GM12878 (cell line): ENCODE results near the gene PDZD7. TPM values are rescaled to one million over a fixed set of nuclear protein-coding genes. Genes with fewer than 3 reads are reported as not detected.

ENCODE experiments used
- BHLHE40 ChIP-seq, 2 experiments: fragments of 450-650 bp in 1 of 2; IDR thresholded peaks; 2 replicates each; pipeline ENCODE4 v1.6.1; 2011 to 2017; ENCODE audit warnings: low read depth in 2 of 2, borderline replicate concordance in 1 of 2, improper control_type of control experiment in 1 of 2, low read length in 1 of 2, mild to moderate bottlenecking in 1 of 2
- CHD2 ChIP-seq: IDR thresholded peaks from 2 replicates; pipeline ENCODE4 v1.6.1; 2011; ENCODE audit warnings: low read depth, low read length, improper control_type of control experiment, borderline replicate concordance
- CHD4 ChIP-seq: fragments of 200-600 bp; sonication (generic); IDR thresholded peaks from 2 replicates; pipeline ENCODE4 v1.6.1; 2016; ENCODE audit warnings: mild to moderate bottlenecking
- ETV6 ChIP-seq, 2 experiments: fragments of 450-650 bp in 1 of 2; IDR thresholded peaks in 1 of 2; conservative IDR thresholded peaks in 1 of 2; 2 replicates each; pipeline ENCODE4 v1.6.1; 2014; ENCODE audit warnings: antibody characterized with exemption in 1 of 2, borderline replicate concordance in 1 of 2, low read depth in 1 of 2, mild to moderate bottlenecking in 1 of 2, moderate library complexity in 1 of 2
- GABPA ChIP-seq: IDR thresholded peaks from 2 replicates; pipeline ENCODE4 v1.6.1; 2014; ENCODE audit warnings: antibody characterized with exemption, low read depth, mild to moderate bottlenecking, inconsistent platforms
- GATAD2B ChIP-seq: fragments of 450-650 bp; conservative IDR thresholded peaks from 2 replicates; pipeline ENCODE4 v1.6.1; 2017; ENCODE audit warnings: low read depth, mild to moderate bottlenecking, moderate library complexity
- HDAC2 ChIP-seq: fragments of 200-600 bp; sonication (generic); IDR thresholded peaks from 2 replicates; pipeline ENCODE4 v1.6.1; 2017
- IKZF1 ChIP-seq: fragments of 450-650 bp; conservative IDR thresholded peaks from 2 replicates; pipeline ENCODE4 v1.6.1; 2017; ENCODE audit warnings: antibody characterized with exemption, mild to moderate bottlenecking
- JUND ChIP-seq: IDR thresholded peaks from 2 replicates; pipeline ENCODE4 v1.6.1; 2012; ENCODE audit warnings: low read depth, mild to moderate bottlenecking, low read length, improper control_type of control experiment, moderate library complexity
- LARP7 ChIP-seq: fragments of 450-650 bp; IDR thresholded peaks from 2 replicates; pipeline ENCODE4 v1.6.1; 2017; ENCODE audit warnings: mild to moderate bottlenecking
- NR2C1 ChIP-seq: fragments of 450-650 bp; IDR thresholded peaks from 2 replicates; pipeline ENCODE4 v1.6.1; 2017; ENCODE audit warnings: antibody characterized with exemption, mild to moderate bottlenecking, moderate library complexity
- NR2C2 ChIP-seq: IDR thresholded peaks from 2 replicates; pipeline ENCODE4 v1.6.1; 2011; ENCODE audit warnings: borderline replicate concordance, low read depth; ENCODE audit not compliant: control insufficient read depth, insufficient read length
- RELA ChIP-seq: fragments of 450-650 bp; IDR thresholded peaks from 2 replicates; pipeline ENCODE4 v1.8.0; 2014; ENCODE audit warnings: borderline replicate concordance; ENCODE audit not compliant: partially characterized antibody
- SIX5 ChIP-seq: IDR thresholded peaks from 2 replicates; pipeline ENCODE4 v1.6.1; 2011; ENCODE audit warnings: mild to moderate bottlenecking, low read depth, low read length, moderate library complexity; ENCODE audit not compliant: severe bottlenecking
- SMC3 ChIP-seq: IDR thresholded peaks from 2 replicates; pipeline ENCODE4 v1.6.1; 2011; ENCODE audit warnings: low read length, improper control_type of control experiment, borderline replicate concordance
- TAF1 ChIP-seq: IDR thresholded peaks from 2 replicates; pipeline ENCODE4 v1.6.1; 2011; ENCODE audit warnings: mild to moderate bottlenecking, low read depth, low read length, borderline replicate concordance
- TARDBP ChIP-seq: IDR thresholded peaks from 2 replicates; pipeline ENCODE4 v1.6.1; 2016; ENCODE audit warnings: borderline replicate concordance
- WRNIP1 ChIP-seq: IDR thresholded peaks from 2 replicates; pipeline ENCODE4 v1.6.1; 2011; ENCODE audit warnings: low read depth, low read length, improper control_type of control experiment, borderline replicate concordance
- polyA plus RNA-seq, 11 experiments: library from polyadenylated mRNA; depleted of rRNA in 4 of 11; unstranded in 6 of 11; stranded (reverse) in 5 of 11; fragments of >200 nt; fragmentation: Nextera tagmentation in 4 of 11; fragmentation: Illumina TruSeq in 1 of 11; extraction: Ambion mirVana in 4 of 11; extraction: Trizol in 1 of 11; gene quantifications; 1 replicate in 1 of 11; 2 replicates in 10 of 11; pipeline versions ENCODE4 v1.2.1 to v1.2.3, GENCODE V29; 2011 to 2016; ENCODE audit warnings: inconsistent platforms in 2 of 11, missing spikeins in 2 of 11, low read depth in 1 of 11
- total RNA-seq, 4 experiments: library from RNA; depleted of rRNA in 3 of 4; stranded (reverse); fragments of >200 nt in 3 of 4; fragmentation: Illumina TruSeq in 1 of 4; extraction: Trizol in 1 of 4; gene quantifications; 2 replicates each; pipeline versions ENCODE4 v1.2.1 to v1.2.3, GENCODE V29; 2013 to 2021
- TF ChIP-seq, protein P1 (sequence below): IDR thresholded peaks from 2 replicates; pipeline ENCODE4 v1.6.1; 2011; ENCODE audit warnings: low read depth, mild to moderate bottlenecking, low read length, moderate library complexity, borderline replicate concordance; ENCODE audit errors: extremely low read depth
- TF ChIP-seq, protein P2 (sequence below): fragments of 450-650 bp; IDR thresholded peaks from 2 replicates; pipeline ENCODE4 v1.6.1; 2017; ENCODE audit warnings: mild to moderate bottlenecking, moderate library complexity
- TF ChIP-seq, protein P3 (sequence below): IDR thresholded peaks from 2 replicates; pipeline ENCODE4 v1.6.1; 2012; ENCODE audit warnings: low read depth, low read length, improper control_type of control experiment
- TF ChIP-seq, protein P4 (sequence below): IDR thresholded peaks from 2 replicates; pipeline ENCODE4 v1.6.1; 2011; ENCODE audit warnings: mild to moderate bottlenecking, low read depth, low read length, moderate library complexity; ENCODE audit not compliant: insufficient replicate concordance
- TF ChIP-seq, protein P5 (sequence below): IDR thresholded peaks from 2 replicates; pipeline ENCODE4 v1.6.1; 2012; ENCODE audit warnings: low read depth, low read length, improper control_type of control experiment

Gene PDZD7
- total and polyA plus RNA-seq, 10 of the 15 experiments (the other 5 are each of a cell fraction or from before 2014, with no cell fraction given), result 0.01 to 0.20 (median 0.03) TPM; not detected in 7

DNA sequence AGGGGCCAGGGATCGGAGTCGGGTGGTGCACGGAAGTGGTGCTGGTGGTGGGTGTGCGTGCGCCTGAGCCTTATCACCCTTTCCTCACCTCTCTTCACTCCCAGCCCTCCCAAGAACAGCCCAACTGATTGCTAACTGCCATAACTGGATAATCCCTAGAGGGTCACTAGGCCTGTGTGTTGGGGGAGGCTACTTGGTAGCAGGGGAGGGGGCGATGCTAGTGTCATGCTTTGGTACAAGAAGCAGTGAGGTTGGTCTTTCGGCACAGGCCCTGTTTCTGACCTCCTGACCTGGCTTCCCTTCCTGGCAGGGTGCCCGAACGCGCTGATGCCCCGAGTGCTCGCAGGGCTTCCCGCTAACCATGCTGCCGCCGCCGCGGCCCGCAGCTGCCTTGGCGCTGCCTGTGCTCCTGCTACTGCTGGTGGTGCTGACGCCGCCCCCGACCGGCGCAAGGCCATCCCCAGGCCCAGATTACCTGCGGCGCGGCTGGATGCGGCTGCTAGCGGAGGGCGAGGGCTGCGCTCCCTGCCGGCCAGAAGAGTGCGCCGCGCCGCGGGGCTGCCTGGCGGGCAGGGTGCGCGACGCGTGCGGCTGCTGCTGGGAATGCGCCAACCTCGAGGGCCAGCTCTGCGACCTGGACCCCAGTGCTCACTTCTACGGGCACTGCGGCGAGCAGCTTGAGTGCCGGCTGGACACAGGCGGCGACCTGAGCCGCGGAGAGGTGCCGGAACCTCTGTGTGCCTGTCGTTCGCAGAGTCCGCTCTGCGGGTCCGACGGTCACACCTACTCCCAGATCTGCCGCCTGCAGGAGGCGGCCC lies 31.5 kb upstream of the PDZD7 start (continued):
- TF ChIP-seq, protein P1, sequence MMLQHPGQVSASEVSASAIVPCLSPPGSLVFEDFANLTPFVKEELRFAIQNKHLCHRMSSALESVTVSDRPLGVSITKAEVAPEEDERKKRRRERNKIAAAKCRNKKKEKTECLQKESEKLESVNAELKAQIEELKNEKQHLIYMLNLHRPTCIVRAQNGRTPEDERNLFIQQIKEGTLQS, result no peak
- TF ChIP-seq IKZF1, result peak; percentile 79
- TF ChIP-seq TARDBP, result peak; percentile 17; the same call in 1 of the 2 replicates
- no peak for TF ChIP-seq HDAC2
- no peak for TF ChIP-seq CHD2
- TF ChIP-seq WRNIP1, result no peak
- peak; percentile 8; the same call in 1 of the 2 replicates for TF ChIP-seq SMC3
- no peak for TF ChIP-seq GABPA
- TF ChIP-seq, protein P2, sequence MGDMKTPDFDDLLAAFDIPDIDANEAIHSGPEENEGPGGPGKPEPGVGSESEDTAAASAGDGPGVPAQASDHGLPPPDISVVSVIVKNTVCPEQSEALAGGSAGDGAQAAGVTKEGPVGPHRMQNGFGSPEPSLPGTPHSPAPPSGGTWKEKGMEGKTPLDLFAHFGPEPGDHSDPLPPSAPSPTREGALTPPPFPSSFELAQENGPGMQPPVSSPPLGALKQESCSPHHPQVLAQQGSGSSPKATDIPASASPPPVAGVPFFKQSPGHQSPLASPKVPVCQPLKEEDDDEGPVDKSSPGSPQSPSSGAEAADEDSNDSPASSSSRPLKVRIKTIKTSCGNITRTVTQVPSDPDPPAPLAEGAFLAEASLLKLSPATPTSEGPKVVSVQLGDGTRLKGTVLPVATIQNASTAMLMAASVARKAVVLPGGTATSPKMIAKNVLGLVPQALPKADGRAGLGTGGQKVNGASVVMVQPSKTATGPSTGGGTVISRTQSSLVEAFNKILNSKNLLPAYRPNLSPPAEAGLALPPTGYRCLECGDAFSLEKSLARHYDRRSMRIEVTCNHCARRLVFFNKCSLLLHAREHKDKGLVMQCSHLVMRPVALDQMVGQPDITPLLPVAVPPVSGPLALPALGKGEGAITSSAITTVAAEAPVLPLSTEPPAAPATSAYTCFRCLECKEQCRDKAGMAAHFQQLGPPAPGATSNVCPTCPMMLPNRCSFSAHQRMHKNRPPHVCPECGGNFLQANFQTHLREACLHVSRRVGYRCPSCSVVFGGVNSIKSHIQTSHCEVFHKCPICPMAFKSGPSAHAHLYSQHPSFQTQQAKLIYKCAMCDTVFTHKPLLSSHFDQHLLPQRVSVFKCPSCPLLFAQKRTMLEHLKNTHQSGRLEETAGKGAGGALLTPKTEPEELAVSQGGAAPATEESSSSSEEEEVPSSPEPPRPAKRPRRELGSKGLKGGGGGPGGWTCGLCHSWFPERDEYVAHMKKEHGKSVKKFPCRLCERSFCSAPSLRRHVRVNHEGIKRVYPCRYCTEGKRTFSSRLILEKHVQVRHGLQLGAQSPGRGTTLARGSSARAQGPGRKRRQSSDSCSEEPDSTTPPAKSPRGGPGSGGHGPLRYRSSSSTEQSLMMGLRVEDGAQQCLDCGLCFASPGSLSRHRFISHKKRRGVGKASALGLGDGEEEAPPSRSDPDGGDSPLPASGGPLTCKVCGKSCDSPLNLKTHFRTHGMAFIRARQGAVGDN, result peak; percentile 54
- TF ChIP-seq, protein P3, sequence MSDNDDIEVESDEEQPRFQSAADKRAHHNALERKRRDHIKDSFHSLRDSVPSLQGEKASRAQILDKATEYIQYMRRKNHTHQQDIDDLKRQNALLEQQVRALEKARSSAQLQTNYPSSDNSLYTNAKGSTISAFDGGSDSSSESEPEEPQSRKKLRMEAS, result peak; percentile 55; the same call in 1 of the 2 replicates
- TF ChIP-seq NR2C2, result no peak
- TF ChIP-seq BHLHE40 (IDR thresholded peaks at IDR 0.05; ENCODE audit: borderline replicate concordance in 1 of 2, low read depth in 2 of 2, low read length in 1 of 2), result peak; percentile 43 to 90; a peak in 3 of 4 replicates
- TF ChIP-seq, protein P4, sequence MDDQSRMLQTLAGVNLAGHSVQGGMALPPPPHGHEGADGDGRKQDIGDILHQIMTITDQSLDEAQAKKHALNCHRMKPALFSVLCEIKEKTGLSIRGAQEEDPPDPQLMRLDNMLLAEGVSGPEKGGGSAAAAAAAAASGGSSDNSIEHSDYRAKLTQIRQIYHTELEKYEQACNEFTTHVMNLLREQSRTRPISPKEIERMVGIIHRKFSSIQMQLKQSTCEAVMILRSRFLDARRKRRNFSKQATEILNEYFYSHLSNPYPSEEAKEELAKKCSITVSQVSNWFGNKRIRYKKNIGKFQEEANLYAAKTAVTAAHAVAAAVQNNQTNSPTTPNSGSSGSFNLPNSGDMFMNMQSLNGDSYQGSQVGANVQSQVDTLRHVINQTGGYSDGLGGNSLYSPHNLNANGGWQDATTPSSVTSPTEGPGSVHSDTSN, result no peak
- TF ChIP-seq CHD4, result no peak
- TF ChIP-seq, protein P5, sequence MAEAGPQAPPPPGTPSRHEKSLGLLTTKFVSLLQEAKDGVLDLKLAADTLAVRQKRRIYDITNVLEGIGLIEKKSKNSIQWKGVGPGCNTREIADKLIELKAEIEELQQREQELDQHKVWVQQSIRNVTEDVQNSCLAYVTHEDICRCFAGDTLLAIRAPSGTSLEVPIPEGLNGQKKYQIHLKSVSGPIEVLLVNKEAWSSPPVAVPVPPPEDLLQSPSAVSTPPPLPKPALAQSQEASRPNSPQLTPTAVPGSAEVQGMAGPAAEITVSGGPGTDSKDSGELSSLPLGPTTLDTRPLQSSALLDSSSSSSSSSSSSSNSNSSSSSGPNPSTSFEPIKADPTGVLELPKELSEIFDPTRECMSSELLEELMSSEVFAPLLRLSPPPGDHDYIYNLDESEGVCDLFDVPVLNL, result no peak
- TF ChIP-seq SIX5, result no peak
- no peak for TF ChIP-seq ETV6 (conservative IDR thresholded peaks at IDR 0.05 in 1 of 2, IDR thresholded peaks at IDR 0.05 in 1 of 2; ENCODE audit: borderline replicate concordance in 1 of 2, low read depth in 1 of 2)
- TF ChIP-seq NR2C1, result no peak
- TF ChIP-seq LARP7, result peak; percentile 69
- TF ChIP-seq GATAD2B, result peak; percentile 88
- no peak for TF ChIP-seq JUND
- no peak for TF ChIP-seq TAF1
- TF ChIP-seq RELA, result no peak
